Measurements from ENCODE around the gene DENND5A. TPM values are rescaled to one million over a fixed set of nuclear protein-coding genes. Genes with fewer than 3 reads are reported as not detected.

DENND5A gene
- total RNA-seq, 1 experiment from 2014 or later, result 58.0 TPM

DNA sequence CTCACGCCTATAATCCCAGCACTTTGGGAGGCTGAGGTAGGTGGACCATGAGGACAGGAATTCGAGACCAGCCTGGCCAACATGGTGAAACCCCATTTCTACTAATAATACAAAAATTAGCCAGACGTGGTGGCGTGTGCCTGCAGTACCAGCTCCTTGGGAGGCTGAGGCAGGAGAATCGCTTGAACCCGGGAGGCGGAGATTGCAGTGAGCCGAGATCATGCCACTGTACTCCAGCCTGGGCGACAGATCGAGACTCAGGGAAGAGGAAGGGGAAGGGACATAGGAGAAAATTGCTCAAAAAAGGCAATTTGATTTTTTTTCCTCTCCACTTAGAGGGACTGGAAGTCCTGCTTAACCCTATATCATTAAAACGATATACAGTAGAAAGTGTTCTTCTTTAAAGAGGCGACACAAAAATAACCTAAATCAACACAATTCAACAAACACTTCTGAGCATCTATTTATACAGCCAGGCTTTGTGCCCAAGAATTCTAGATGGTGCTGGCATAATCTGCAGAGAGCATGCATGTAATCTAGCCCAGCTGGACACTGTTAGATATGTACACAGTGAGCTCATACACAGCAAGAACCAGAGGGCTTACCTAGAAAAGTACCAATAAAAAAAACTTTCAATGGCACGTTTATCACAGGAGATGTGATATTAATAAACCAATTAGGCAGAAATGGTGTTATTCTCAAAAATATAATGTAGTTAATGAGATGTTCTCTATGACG lies 20.9 kb upstream of the DENND5A start:
- DNase-seq, result no peak
- no peak overlapping the region for H3K27ac Mint-ChIP-seq (ENCODE audit: unreplicated experiment)
- H3K36me3 Mint-ChIP-seq (ENCODE audit: insufficient read depth, unreplicated experiment), result peaks cover 83% of the 10 kb centered on the region
- ChIA-PET POLR2A (no interaction called here), CTCF (no interaction called here)
- H3K9me3 Mint-ChIP-seq (ENCODE audit: unreplicated experiment), result no peaks in the 10 kb centered on the region
- intact Hi-C loops (cut with micrococcal nuclease; ENCODE audit: unreplicated experiment), result no loop called here
- Histone ChIP-seq H3K36me3 (ENCODE audit: control insufficient read depth, insufficient read depth, low read length) (no peaks in the 10 kb centered on the region), H3K4me1 (no peaks in the 10 kb centered on the region), H3K4me3 (ENCODE audit: low read depth, low read length) (no peak overlapping the region), H3K27me3 (replicated peaks; ENCODE audit: control insufficient read depth, insufficient read depth, low read length) (no peaks in the 10 kb centered on the region), H3K9me3 (no peaks in the 10 kb centered on the region)
- no peak overlapping the region for H3K4me3 Mint-ChIP-seq (ENCODE audit: unreplicated experiment)
- TF ChIP-seq CTCF (IDR thresholded peaks at IDR 0.05; ENCODE audit: insufficient read depth in 1 of 2, low read depth in 1 of 2, low read length in 1 of 2, severe bottlenecking in 1 of 2, unreplicated experiment in 1 of 2), result no peak
- no TSS peak for BruUV-seq (replicated peaks)
- H3K4me1 Mint-ChIP-seq (ENCODE audit: low read depth, unreplicated experiment), result peaks cover 7% of the 10 kb centered on the region
- no peaks in the 10 kb centered on the region for H3K27me3 Mint-ChIP-seq (ENCODE audit: insufficient read depth, unreplicated experiment)

DNA sequence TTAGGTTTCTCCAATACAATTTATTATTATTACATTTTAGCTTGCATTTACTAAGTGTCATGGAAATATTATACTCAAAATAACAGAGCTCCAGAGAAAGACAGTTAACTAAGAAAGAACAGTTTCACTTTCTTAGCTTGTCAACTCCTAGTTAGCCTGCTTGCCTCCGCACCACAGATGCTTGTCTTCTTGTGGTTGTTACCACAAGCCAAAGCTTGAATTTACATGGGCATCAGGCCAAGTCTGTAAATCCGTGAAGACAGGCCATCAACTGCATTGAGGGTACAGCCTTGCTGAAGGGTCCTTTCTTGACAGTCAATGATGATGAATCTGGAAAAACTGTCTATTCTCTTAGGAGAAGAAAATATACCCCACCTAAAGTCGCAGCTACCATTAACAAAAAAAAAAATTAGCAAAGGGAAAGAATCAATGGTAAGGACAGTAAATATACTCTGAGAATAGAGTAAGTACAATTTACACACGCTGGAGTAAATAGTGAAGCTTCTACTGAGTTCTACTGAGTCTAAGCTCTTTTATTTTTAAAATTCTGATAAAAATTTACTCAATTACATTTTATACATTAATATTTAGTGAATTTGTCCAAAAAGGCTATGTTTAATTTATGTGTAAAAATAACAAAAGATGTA lies 15.6 kb upstream of the DENND5A start:
- H3K4me1 ChIP-seq, result no peaks in the 10 kb centered on the region
- Mint-ChIP-seq H3K27me3 (ENCODE audit: insufficient read depth, unreplicated experiment) (no peaks in the 10 kb centered on the region), H3K4me1 (ENCODE audit: low read depth, unreplicated experiment) (no peaks in the 10 kb centered on the region), H3K36me3 (ENCODE audit: insufficient read depth, unreplicated experiment) (peaks cover 69% of the 10 kb centered on the region), H3K4me3 (ENCODE audit: unreplicated experiment) (no peak overlapping the region), H3K9me3 (ENCODE audit: unreplicated experiment) (no peaks in the 10 kb centered on the region), H3K27ac (ENCODE audit: unreplicated experiment) (no peak overlapping the region)
- H3K27me3 ChIP-seq (replicated peaks; ENCODE audit: control insufficient read depth, insufficient read depth, low read length), result no peaks in the 10 kb centered on the region
- no peaks in the 10 kb centered on the region for H3K9me3 ChIP-seq
- H3K4me3 ChIP-seq (ENCODE audit: low read depth, low read length), result no peak overlapping the region
- no TSS peak for BruUV-seq (replicated peaks)
- TF ChIP-seq CTCF (IDR thresholded peaks at IDR 0.05; ENCODE audit: insufficient read depth in 1 of 2, low read depth in 1 of 2, low read length in 1 of 2, severe bottlenecking in 1 of 2, unreplicated experiment in 1 of 2), result no peak
- no peaks in the 10 kb centered on the region for H3K36me3 ChIP-seq (ENCODE audit: control insufficient read depth, insufficient read depth, low read length)
- POLR2A ChIA-PET, result no interaction called here
- CTCF ChIA-PET, result interaction anchor here (0.8 kb wide), 1 partner anchor 226 kb away, joined by 3 read pairs; no protein-coding TSS in a partner anchor
- DNase-seq, result no peak
- intact Hi-C loops (cut with micrococcal nuclease; ENCODE audit: unreplicated experiment), result no loop called here

DNA sequence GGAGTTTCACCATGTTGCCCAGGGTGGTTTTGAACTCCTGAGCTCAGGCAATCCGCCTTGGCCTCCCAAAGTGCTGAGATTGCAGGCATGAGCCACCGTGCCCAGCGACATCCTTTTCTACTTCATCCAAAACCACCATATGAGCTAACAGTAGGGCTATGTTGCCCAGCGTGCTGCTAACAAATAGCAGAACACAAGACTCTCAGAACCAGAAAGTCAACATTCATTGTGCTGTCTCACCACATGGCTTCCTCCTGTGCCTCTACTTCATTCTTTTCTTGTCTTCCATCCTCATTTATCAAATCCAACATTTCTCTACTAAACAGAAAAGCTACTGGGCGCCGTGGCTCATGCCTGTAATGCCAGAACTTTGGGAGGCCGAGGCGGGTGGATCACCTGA lies 12.0 kb upstream of the DENND5A start:
- H3K27ac Mint-ChIP-seq (ENCODE audit: unreplicated experiment), result peak overlapping the region; percentile 11
- H3K9me3 Mint-ChIP-seq (ENCODE audit: unreplicated experiment), result no peaks in the 10 kb centered on the region
- no TSS peak for BruUV-seq (replicated peaks)
- H3K4me1 Mint-ChIP-seq (ENCODE audit: low read depth, unreplicated experiment), result no peaks in the 10 kb centered on the region
- H3K36me3 ChIP-seq (ENCODE audit: control insufficient read depth, insufficient read depth, low read length), result no peaks in the 10 kb centered on the region
- peaks cover 42% of the 10 kb centered on the region for H3K36me3 Mint-ChIP-seq (ENCODE audit: insufficient read depth, unreplicated experiment)
- H3K9me3 ChIP-seq, result no peaks in the 10 kb centered on the region
- no peak overlapping the region for H3K4me3 Mint-ChIP-seq (ENCODE audit: unreplicated experiment)
- H3K27me3 ChIP-seq (replicated peaks; ENCODE audit: control insufficient read depth, insufficient read depth, low read length), result no peaks in the 10 kb centered on the region
- no peaks in the 10 kb centered on the region for H3K27me3 Mint-ChIP-seq (ENCODE audit: insufficient read depth, unreplicated experiment)
- POLR2A ChIA-PET, result no interaction called here
- H3K4me1 ChIP-seq, result no peaks in the 10 kb centered on the region
- CTCF ChIA-PET, result interaction anchor here (1.2 kb wide), 2 partner anchors 135 to 230 kb away, joined by 4 to 12 read pairs; no protein-coding TSS in a partner anchor
- no peak for DNase-seq
- TF ChIP-seq CTCF (IDR thresholded peaks at IDR 0.05; ENCODE audit: insufficient read depth in 1 of 2, low read depth in 1 of 2, low read length in 1 of 2, severe bottlenecking in 1 of 2, unreplicated experiment in 1 of 2), result no peak
- intact Hi-C loops (cut with micrococcal nuclease; ENCODE audit: unreplicated experiment), result loop anchor here (5.0 kb wide), 2 partner anchors 35 to 230 kb away; partner anchors contain the start of gene TMEM41B
- H3K4me3 ChIP-seq (ENCODE audit: low read depth, low read length), result no peak overlapping the region

Measured in Caco-2 (cell line).